SU-DHL-6 (cell line): ENCODE results near the gene GABRB3.
A peak's percentile ranks its signal among the peaks of the same experiment; 100 is the strongest.

ENCODE experiments used
- H2AFZ ChIP-seq: fragments of 200-600 bp; sonication (generic); 2 replicates; pipeline ENCODE4 v1.6.1; 2014; ENCODE audit warnings: low read depth, mild to moderate bottlenecking, moderate library complexity, mixed read lengths, antibody characterized with exemption, low read length; ENCODE audit not compliant: severe bottlenecking
- H3F3A ChIP-seq: fragments of 200-600 bp; shearing (Covaris generic); 2 replicates; pipeline ENCODE4 v1.6.0; 2016; ENCODE audit warnings: antibody characterized with exemption, mild to moderate bottlenecking; ENCODE audit not compliant: insufficient read depth
- H3K27ac ChIP-seq: fragments of 200-600 bp; sonication (generic); 2 replicates; pipeline ENCODE4 v1.5.1; 2016; ENCODE audit warnings: low read depth, mild to moderate bottlenecking, low read length, moderate library complexity, mixed read lengths
- H3K27me3 ChIP-seq: fragments of 200-600 bp; sonication (generic), shearing (Covaris generic); 2 replicates; pipeline ENCODE4 v1.6.0; 2014; ENCODE audit warnings: mild to moderate bottlenecking, low read length
- H3K36me3 ChIP-seq: fragments of 200-600 bp; sonication (generic); 2 replicates; pipeline ENCODE4 v1.6.1; 2014; ENCODE audit warnings: mild to moderate bottlenecking, low read length, mixed read lengths
- H3K4me2 ChIP-seq: fragments of 300-600, 200-600 bp; shearing (Covaris generic), sonication (generic); 2 replicates; pipeline ENCODE4 v1.6.0; 2014; ENCODE audit warnings: low read length, low read depth, mild to moderate bottlenecking; ENCODE audit not compliant: poor library complexity, severe bottlenecking
- H3K4me3 ChIP-seq: fragments of 200-600 bp; sonication (generic); 2 replicates; pipeline ENCODE4 v1.5.1; 2014; ENCODE audit warnings: antibody characterized with exemption, low read length, mild to moderate bottlenecking, mixed read lengths; ENCODE audit not compliant: insufficient read depth, poor library complexity, severe bottlenecking
- H3K79me2 ChIP-seq: fragments of 200-600 bp; sonication (generic); 2 replicates; pipeline ENCODE4 v1.6.1; 2014; ENCODE audit warnings: mild to moderate bottlenecking, low read length, moderate library complexity; ENCODE audit not compliant: insufficient read depth
- H3K9ac ChIP-seq: fragments of 200-600 bp; sonication (generic); 2 replicates; pipeline ENCODE4 v1.7.0; 2014; ENCODE audit warnings: mild to moderate bottlenecking, low read length
- H3K9me2 ChIP-seq: fragments of 200-600 bp; sonication (generic); replicated peaks from 2 replicates; pipeline ENCODE4 v1.6.1; 2014; ENCODE audit warnings: low read length; ENCODE audit not compliant: insufficient read depth
- H3K9me3 ChIP-seq: fragments of 200-600 bp; sonication (generic); 2 replicates; pipeline ENCODE4 v1.6.1; 2014; ENCODE audit warnings: low read length, mixed read lengths; ENCODE audit not compliant: insufficient read depth
- H4K20me1 ChIP-seq: fragments of 200-600 bp; sonication (generic); 2 replicates; pipeline ENCODE4 v1.6.1; 2014; ENCODE audit warnings: low read depth, mild to moderate bottlenecking, antibody characterized with exemption, low read length, moderate library complexity, mixed read lengths
- CTCF ChIP-seq: fragments of 200-600 bp; sonication (generic); IDR thresholded peaks from one replicate; pipeline ENCODE4 v1.5.1; 2017; ENCODE audit warnings: antibody characterized with exemption, mild to moderate bottlenecking, low read length, moderate library complexity; ENCODE audit not compliant: insufficient read depth, poor library complexity, severe bottlenecking
- EZH2phosphoT487 ChIP-seq: fragments of 200-600 bp; sonication (generic), shearing (Covaris generic); conservative IDR thresholded peaks from 2 replicates; pipeline ENCODE4 v1.6.1; 2018; ENCODE audit warnings: mild to moderate bottlenecking, antibody characterized with exemption, low read length, moderate library complexity, mixed read lengths

Gene GABRB3

GRCh38 chr15:26758079-26758478 lies 14.8 kb downstream of the GABRB3 start:
- Histone ChIP-seq H3K79me2 (no peaks in the 10 kb centered on the region), H3K36me3 (no peaks in the 10 kb centered on the region), H2AFZ (no peak overlapping the region), H3K9me2 (no peaks in the 10 kb centered on the region), H3K9ac (no peak overlapping the region), H3K27me3 (no peaks in the 10 kb centered on the region), H3K4me2 (no peak overlapping the region), H3K4me3 (no peak overlapping the region), H3F3A (no peaks in the 10 kb centered on the region), H3K27ac (no peak overlapping the region), H4K20me1 (no peaks in the 10 kb centered on the region), H3K9me3 (no peaks in the 10 kb centered on the region)
- TF ChIP-seq EZH2phosphoT487 = no peak
- TF ChIP-seq CTCF = no peak

GRCh38 chr15:26757141-26757540 lies 15.7 kb downstream of the GABRB3 start:
- no peaks in the 10 kb centered on the region for H3K9me3 ChIP-seq
- H3K9me2 ChIP-seq = no peaks in the 10 kb centered on the region
- no peak overlapping the region for H3K4me2 ChIP-seq
- H2AFZ ChIP-seq = no peak overlapping the region
- H3F3A ChIP-seq = no peaks in the 10 kb centered on the region
- H3K27ac ChIP-seq = no peak overlapping the region
- H3K79me2 ChIP-seq = no peaks in the 10 kb centered on the region
- H4K20me1 ChIP-seq = no peaks in the 10 kb centered on the region
- H3K9ac ChIP-seq = no peak overlapping the region
- no peak for TF ChIP-seq CTCF
- TF ChIP-seq EZH2phosphoT487 = no peak
- no peak overlapping the region for H3K4me3 ChIP-seq
- H3K27me3 ChIP-seq = no peaks in the 10 kb centered on the region
- no peaks in the 10 kb centered on the region for H3K36me3 ChIP-seq

GRCh38 chr15:26744894-26745293 lies 28.0 kb downstream of the GABRB3 start:
- H3K4me2 ChIP-seq = no peak overlapping the region
- H3K79me2 ChIP-seq = no peaks in the 10 kb centered on the region
- no peaks in the 10 kb centered on the region for H3K9me3 ChIP-seq
- H3K36me3 ChIP-seq = no peaks in the 10 kb centered on the region
- no peak overlapping the region for H3K9ac ChIP-seq
- no peaks in the 10 kb centered on the region for H4K20me1 ChIP-seq
- no peaks in the 10 kb centered on the region for H3K27me3 ChIP-seq
- no peak for TF ChIP-seq EZH2phosphoT487
- TF ChIP-seq CTCF = no peak
- H3K9me2 ChIP-seq = no peaks in the 10 kb centered on the region
- no peaks in the 10 kb centered on the region for H3F3A ChIP-seq
- peak overlapping the region; percentile 22 for H2AFZ ChIP-seq
- no peak overlapping the region for H3K4me3 ChIP-seq
- H3K27ac ChIP-seq = no peak overlapping the region

GRCh38 chr15:26739791-26740190 lies 33.1 kb downstream of the GABRB3 start:
- H3K79me2 ChIP-seq = no peaks in the 10 kb centered on the region
- no peak overlapping the region for H3K4me2 ChIP-seq
- no peaks in the 10 kb centered on the region for H4K20me1 ChIP-seq
- no peak overlapping the region for H3K9ac ChIP-seq
- TF ChIP-seq CTCF = no peak
- no peak for TF ChIP-seq EZH2phosphoT487
- H2AFZ ChIP-seq = no peak overlapping the region
- H3K9me2 ChIP-seq = no peaks in the 10 kb centered on the region
- no peaks in the 10 kb centered on the region for H3F3A ChIP-seq
- no peaks in the 10 kb centered on the region for H3K27me3 ChIP-seq
- H3K27ac ChIP-seq = no peak overlapping the region
- no peaks in the 10 kb centered on the region for H3K36me3 ChIP-seq
- H3K9me3 ChIP-seq = no peaks in the 10 kb centered on the region
- no peak overlapping the region for H3K4me3 ChIP-seq
